SKM-1 (cell line): Measurements from ENCODE around the gene ZNRF4.
"Not testable (repeated sequence)": the region's sequence is repeated elsewhere in the genome, so short reads cannot be mapped to it uniquely, and the experiment has no call there.

Source experiments
- DNase-seq: peaks from one replicate; lab custom pipeline; 2025; ENCODE audit not compliant: unreplicated experiment; lab: John Stamatoyannopoulos, UW

ZNRF4 gene

DNA sequence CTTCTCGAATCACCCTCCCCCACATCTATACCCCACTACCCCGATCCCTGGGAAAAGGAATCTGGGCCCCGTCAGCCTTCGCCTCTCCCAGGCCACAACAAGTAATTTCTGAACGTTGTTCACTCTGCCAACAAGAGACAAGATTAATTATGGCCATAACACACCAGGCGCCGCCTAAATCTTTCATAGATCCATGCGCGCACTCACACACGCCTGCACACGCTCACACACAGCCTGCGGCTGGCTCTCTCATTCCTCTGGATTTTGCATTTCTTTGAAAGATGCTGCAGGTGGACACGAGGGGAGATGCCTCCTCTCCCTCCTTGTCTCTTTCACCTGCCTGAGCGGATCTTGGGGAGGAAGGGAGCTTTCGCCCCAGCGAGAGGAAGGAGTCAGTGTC, 17.1 kb downstream of the ZNRF4 start:
- no peak for DNase-seq

DNA sequence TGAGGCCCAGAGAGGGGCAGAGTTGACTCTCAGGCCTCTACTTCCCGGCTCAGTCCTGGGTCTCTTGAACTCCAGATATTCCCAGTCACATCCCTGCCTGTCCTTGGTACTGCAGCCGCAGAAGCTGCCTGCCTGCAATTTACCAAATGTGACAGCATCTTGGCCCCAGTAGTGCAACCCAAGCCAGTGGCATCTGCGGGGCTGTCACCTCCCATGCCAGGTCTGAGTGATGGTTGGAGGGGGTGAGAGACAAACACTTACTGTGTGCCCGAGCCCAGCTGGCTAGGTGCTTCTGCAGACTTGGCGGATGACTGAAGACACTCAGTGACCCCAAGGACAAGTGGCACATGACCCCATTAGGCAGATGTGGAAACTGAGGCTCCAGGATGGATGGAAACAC, 18.4 kb downstream of the ZNRF4 start:
- no peak for DNase-seq

DNA sequence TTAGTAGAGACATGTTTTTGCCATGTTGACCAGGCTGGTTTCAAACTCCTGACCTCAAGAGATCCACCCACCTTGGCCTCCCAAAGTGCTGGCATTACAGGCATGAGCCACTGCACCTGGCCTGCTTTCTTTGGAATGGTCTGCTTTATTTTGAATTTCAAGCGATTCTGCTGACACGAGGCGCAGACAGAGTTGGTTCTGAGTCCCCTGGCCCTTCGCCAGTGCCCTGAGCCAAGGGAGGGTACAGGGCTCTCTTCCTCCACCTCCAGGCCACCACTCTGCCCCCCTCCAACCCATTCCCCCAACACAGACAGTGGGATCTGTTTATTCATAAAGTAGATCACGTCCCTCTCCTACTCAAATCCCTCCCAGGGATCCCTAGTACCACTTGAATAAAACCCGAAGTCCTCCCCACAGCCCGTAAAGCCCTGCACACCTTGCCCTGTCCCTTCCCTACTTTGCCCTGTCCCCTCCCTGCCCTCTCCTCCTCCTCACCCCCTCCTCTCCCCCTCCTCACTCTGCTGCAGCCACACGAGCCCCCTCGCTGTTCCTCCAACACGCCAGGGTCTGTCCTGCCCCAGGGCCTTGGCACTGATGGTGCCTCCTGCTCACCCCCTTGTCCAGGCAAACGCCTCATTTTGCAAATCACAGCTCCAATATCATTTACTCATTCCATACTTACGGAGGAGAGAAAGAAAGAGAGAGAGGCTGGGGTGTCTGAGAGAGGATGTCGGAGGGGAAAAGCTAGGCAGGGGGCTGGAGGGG, 22.4 kb downstream of the ZNRF4 start:
- DNase-seq: no peak

DNA sequence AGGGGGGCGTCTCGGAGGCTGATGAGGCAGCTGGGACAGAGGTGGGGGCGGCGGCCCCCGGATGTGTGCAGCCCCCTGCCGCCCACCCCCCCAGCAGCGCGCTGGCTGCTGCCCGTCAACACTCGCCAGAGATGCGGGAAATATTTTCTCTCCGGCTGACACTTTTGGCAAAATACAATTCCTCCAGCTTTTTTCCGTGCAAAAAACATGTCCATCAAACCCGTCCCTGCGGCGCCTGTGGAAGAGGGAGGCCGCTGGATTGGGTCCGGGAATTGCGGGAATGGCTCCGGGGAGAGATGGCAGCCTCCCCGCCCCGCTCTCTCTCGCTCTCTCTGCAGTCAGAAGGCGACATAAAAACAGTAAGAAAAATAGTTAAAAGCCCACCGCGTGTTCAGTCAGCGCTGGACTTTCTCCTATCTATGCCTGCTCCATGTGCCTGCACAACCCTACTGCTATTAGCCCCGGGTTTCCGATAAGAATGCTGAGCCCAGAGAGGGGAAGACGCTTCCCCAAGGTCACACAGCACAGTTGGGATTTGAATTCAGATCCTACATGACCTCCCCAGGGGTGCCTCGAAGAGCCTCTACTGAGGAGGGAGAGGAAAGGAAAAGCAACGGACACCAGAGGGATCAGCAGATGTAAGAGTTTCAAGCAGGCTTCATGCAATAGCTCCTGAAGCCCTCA, 23.2 kb downstream of the ZNRF4 start:
- DNase-seq: no peak

DNA sequence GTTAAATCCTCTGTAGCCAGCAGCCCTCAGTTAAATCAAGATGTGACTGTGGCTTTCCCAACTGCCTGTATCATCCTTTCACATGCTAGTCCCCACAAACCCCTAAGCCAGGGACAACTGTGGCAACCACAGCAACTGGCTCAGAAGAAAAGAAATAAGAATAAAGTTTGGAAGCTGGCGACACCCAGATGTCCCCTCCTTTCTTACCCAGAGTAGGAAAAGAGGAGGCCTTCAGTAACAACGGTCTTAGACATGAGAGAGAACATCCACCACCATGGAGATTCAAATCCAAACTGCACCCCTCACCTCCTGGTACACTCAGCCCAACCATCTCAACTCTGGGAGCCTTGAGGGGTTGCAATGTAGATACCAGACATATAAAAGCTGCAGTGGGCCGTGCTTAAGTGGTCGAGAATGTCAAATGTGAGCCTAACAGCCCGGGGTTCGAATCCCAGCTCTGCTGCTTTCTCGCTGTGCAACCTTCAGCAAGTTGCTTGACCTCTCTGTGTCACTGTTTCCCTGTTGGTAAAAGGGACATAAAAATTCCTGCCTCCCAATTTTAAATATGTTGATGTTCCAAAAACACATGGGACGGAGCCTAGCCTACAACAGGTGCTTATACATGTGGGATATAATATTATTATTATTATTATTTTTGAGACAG, 23.8 kb downstream of the ZNRF4 start:
- DNase-seq: no peak

DNA sequence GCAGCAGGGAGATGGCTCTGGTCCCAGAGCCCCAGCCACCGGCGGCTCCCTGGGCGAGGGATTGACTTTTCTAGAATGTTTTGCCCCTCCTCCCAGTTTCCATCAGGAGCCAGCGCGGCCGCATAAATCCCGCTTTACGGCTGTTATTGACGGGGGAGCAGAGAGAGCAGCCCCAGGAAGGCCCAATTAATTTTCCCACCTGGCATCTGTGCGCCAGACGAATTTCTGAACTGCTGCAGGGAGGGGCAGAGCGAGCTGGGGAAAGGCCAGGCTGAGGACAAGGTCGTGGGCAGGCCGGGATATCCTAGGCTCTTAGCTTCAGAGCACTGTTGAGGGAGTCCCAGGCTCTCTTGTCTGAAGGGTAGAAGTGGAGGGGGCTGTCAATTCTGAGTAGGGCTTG, 24.7 kb downstream of the ZNRF4 start:
- no peak for DNase-seq

DNA sequence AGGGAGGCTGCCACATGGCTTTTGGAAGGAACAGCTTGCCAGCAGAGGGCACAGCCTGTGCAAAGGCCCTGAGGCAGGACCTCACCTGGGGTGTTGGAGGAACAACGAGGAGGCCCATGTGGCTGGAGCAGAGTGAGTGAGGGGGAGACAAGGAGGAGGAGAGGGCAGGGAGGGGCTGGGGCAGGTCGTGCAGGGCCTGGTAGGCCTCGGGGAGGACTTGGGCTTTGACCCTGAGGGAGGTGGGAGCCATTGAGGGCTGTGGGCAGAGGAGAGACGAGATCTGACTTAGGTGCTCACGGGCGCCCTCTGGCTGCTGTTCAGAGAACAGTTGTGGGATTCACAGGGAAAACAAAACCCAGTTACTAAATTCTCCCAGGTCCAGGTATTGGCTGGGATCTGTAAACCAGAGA, 25.2 kb downstream of the ZNRF4 start:
- no peak for DNase-seq

DNA sequence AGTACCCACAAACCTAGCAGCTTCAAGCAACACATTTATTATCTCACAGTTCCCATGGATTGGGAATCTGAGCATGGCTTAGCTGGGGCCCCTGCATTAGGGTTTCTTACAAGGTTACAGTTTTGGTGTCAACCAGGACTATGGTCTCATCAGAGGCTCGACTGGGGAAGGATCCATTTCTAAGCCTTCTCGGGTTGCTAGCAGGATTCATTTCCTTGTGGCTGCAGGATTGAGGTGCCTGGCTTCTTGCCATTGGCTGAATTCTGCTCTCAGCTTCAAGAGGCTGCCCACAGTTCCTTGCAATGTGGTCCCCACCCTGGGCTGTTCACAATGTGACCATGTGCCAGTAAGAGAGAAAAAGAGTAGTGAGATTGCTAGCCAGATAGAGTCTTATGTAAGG, 26.7 kb downstream of the ZNRF4 start:
- no peak for DNase-seq

DNA sequence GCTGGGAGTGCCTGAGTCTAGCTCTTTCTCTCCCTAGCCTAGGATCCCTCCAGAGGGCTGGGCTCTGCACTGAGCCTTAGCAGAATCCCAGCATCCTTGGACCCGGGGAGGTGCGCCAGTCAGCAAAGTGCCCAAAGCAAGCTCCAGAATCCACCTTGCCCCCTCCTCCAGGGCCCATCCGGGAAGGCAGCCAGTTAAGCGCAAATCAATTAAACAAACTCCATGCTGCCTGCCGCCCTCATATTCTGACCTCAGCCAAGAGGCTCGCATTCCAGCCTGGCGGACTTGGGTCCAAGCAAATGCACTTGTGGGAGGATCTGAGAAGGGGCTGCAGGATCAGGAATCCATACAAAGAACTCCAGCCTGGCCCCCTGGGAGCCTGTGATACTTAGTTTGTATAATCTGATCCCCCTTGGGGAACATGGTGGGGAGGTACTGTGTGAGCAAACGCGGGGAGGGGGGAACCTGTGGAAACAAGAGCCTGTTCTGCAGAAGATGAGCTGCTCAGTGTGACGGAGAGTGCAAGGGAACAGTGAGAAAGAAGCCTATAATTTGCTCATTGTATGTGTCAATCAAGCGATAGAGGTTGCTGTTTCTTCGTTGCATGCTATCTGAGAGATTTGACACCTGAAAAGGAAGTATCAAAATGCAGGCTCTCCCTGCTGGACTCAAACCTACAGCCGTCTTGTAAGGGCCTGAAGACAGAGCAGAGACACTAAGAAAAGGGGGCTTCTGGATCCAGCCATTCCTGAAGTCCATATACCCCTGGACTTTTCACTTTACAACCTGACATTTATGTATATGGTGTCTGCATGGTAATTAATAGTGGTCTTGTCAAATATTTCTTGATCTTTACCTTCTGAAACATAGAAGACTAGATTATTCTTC, 29.4 kb downstream of the ZNRF4 start:
- DNase-seq: no peak

DNA sequence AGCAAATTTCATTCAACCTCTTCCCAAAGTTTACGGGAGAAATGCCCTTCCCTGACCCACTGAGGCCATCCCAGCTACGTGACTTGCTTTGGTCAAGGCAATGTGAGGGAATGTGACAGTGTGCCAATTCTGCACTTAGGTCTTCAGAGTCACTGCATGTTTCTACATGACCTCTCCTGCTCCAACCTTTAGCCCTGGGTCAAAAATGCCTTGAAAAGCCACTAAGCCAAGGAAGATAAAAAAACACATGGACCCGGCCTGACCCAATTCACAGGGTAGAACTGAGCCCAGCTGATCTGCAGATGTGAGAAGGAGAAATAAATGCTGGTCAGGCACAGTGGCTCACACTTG, 30.0 kb downstream of the ZNRF4 start:
- no peak for DNase-seq

DNA sequence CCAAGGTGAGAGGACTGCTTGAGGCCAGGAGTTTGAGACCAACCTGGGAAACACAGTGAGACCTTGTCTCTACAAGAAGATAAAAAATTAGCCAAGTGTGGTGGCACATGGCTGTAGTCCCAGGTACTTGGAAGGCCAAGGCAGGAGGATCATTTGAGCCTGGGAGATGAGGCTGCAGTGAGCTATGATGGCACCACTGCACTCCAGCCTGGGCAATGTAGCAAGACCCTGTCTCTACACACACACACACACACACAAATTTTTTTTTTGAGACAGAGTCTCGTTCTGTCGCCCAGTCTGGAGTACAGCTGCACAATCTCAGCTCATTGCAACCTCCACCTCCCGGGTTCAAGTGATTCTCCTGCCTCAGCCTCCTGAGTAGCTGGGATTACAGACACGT, 30.4 kb downstream of the ZNRF4 start:
- not testable (repeated sequence) for DNase-seq

DNA sequence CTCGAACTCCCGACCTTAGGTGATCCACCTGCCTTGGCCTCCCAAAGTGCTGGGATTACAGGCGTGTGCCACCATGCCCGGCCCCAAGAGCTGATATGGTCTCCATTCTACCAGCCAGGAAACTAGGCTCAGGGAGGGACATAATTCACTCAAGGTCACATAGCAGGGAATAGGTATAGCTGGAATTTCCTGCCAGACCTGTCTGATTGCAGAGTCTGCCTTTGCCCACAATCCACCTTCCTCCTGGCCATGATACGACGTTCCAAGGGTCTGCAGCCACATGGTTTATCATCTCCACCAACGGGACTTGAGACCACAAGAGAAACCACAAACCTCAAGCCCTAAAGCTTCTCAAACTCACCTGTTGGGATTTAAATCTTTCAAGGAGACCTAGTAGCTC, 32.0 kb downstream of the ZNRF4 start:
- DNase-seq: no peak

DNA sequence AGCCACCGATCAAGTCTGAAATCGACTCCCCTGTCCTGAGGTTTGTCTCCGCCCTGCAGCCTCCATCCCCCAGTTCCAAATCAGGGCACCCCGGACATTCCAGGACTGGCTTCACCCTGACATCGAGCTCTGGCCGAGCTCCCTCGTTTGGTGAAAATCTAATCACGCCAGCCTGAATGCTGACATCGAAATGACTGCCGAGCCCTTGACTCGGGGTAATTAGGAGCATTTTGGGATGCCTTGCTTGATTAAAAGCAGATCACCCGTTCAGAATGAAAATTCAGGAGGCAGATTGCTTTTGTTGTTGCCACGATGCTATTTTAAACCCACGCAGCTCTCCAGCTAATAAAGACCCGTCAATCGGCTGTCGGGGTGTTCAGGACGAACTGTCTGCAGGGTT, 34.3 kb downstream of the ZNRF4 start:
- DNase-seq: no peak

DNA sequence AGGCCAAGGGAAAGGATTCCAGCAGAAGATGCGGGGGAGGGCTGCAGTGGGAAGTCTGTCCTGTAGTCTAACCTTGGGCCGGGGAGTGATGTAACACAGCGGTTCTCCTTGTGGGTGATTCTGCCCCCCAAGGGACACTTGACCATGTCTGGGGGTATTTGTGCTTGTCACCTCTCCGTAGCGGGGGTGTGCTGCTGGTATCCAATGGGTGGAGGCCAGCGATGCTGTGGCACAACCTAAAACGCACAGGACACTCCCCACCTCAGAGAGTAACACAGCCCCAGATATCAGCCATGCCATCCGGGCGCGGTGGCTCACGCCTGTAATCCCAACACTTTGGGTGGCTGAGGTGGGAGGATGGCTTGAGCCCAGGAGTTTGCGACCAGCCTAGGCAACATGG, 36.3 kb downstream of the ZNRF4 start:
- DNase-seq: no peak

DNA sequence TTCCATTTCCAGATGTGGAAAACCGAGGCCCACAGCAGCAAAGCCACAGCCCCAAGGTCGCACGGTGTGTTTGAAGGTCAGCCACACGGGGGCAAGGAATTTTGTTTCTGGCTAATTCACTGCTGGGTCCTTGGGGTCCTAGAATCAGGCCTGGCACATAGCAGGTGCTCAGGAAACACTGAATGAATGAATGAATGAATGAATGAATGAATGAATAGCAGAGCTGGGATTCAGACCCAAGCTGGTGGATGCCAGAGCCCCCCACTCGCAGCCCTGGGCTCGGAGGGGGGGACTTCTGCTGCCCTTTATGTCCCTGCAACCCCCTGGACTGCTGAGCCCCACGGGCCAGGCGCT, 37.0 kb downstream of the ZNRF4 start:
- DNase-seq: no peak

DNA sequence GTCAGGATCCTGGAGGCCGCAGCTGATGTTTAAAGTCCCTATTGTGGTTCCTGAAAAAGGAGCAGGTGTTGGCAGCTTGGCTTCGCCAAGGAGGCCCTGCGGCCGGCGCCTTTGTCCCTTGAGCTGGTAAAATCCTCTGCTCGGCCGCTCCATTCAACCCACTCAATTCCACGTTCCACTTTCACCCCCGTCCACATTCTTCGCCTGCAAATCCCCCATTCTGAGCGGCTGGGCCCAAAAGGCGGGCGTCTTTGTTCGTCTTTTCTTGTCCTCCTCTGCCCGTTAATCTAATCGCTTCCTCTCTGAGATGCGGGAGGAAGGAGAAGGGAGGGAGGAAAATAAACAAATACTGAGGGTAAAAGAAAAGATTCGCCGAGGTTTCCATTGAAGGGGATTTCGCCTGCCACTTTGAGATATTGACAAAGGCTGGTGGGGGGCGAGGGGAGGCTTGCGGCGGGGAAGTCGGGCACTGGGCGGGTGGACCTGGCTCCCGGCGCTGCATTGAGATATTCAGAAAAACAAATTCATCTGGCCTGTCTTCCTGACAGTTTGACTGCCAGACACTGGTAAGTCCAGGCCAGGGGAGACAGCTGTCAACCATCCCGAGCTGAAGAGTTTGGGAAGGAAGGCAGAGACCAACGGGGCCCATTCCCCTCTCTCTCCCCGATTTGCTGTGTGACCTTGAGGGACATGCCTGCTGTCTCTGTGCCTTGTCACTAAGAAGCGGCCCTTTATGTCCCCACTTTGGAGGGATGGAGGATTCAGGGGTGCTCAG, 37.6 kb downstream of the ZNRF4 start:
- no peak for DNase-seq

DNA sequence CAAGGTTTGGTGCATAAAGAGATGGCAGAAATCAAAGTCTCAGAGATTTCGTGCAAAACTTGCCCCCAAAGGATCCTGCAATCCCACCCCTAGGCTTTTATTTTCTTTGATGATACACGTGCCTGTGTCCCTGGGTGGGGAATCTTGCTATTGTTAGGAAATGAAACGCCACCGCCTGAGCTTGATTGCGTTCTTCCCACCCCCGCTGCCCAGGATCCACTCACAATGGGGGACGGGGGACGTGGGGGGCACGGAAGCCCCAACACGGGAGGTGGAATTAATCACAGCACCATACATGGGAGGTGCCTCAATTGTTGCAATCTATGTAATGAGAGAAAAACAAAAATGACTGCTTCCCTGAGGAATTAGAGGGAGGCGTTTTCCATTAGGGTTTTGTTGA, 39.6 kb downstream of the ZNRF4 start:
- DNase-seq: no peak

DNA sequence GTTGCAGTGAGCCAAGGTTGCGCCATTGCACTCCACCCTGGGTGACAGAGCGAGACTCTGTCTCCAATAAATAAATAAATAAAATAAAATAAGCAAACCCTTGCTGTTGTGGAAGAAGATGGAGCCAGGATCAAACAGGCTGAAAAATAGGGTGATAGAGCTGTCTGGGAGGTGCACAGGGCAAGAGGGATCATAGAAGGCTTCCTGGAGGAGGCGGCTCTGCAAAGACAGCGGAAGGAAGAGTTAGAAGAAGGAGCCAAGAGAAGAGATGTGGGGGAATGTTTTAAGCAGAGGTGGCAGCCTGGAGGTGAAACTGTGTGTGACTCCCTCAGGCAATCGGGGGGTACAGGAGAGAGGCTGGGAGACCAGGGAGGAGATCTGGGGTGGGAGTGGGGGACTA, 40.6 kb downstream of the ZNRF4 start:
- DNase-seq: no peak

DNA sequence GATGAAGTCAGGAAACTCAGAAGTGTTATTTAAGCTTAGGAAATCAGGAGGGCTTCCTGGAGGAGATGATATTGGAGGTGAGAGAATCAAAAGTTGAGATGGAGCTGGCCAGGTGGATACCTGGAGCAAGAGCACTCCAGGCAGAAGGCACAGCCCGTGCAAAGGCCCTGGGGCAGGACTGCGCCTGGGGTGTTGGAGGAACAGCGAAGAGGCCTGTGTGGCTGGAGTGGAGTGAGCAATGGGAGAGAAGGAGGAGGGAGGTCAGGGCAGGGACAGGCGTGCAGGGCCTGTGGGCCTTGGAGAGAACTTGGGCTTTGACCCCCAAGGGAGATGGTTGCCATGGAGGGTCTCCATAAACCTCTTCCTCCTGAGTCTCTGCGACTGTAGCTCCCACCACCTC, 42.1 kb downstream of the ZNRF4 start:
- DNase-seq: no peak

DNA sequence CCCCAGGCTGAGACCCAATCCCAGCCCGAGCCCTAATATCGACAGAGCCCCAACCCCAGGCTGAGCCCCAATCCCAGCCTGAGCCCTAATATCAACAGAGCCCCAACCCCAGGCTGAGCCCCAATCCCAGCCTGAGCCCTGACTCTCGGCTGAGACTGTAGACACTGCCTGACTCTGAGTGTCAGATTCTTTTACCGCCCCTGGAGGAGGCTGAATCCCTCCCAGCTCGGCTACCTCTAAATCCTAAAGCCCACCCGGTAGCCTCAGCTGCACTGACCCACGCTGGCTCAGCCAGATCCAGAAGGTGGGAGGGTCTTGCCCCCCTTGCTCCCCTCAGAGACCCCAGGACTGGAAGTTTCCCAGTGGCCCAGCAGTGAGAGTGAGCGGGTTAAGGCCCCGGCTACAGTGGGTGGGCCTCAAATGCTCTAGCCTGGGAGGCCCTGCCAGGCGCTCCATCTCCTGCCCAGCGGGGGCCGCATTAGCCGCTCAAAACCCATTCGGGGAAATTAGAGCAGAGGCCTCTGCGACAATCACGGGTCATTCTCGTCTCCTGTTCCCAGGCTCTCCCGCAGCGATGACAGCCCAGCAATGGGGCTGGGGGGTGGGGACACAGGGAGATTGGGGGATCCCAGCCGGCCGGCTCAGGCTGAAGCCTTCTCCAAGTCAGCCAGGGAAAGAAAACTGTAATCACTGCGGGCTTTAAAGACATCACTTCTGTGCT, 43.8 kb downstream of the ZNRF4 start:
- no peak for DNase-seq
